ENCODE measurements around the gene DNMBP. TPM values are rescaled to one million over a fixed set of nuclear protein-coding genes. Genes with fewer than 3 reads are reported as not detected.

Gene DNMBP
- total RNA-seq, 1 donor from 2014 or later = 19.7 TPM

GRCh38 chr10:99832439-99832838, 177.3 kb downstream of the DNMBP start:
- no peak for DNase-seq (ENCODE audit: low spot score)

GRCh38 chr10:99828464-99828863, 181.3 kb downstream of the DNMBP start:
- DNase-seq (ENCODE audit: low spot score) = no peak

- DNase-seq (ENCODE audit: low spot score) = no peak
Observed at GRCh38 chr10:99827936-99828335, 181.8 kb downstream of the DNMBP start.

Other genes starting within 250 kb of the DNMBP start
- 2.8 TPM for gene ABCC2, start 227.3 kb downstream of the DNMBP start, total RNA-seq
- not detected for gene CPN1, start 71.9 kb upstream of the DNMBP start, total RNA-seq
- gene ERLIN1, start 176.1 kb upstream of the DNMBP start, total RNA-seq = 38.2 TPM
- 22.9 TPM for gene CHUK, start 219.6 kb upstream of the DNMBP start, total RNA-seq